ENCODE measurements around the gene UBA3.

DNA sequence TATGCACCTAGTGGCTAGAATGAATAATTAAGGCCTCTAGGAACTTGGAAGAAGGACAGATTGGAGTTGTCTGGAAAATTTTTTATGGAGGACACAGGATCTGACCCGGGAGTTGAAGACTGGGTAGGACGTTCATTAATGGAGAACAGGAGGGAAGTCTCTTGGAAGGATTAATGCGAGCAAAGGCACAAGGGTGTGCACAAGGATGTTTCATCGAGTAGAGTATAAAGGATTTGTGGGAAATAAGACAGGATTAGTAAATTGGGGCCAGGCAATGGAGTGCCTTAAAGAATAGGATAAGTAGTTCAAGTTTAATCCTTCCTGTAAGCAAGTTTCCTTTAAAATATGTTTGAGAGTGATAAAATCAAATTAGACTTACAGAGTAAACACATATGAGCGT is 27.7 kb upstream of the UBA3 start:
- TF ChIP-seq CTCF (IDR thresholded peaks at IDR 0.05) (no peak), EP300 (IDR thresholded peaks at IDR 0.05) (no peak), POLR2AphosphoS5 (IDR thresholded peaks at IDR 0.05) (no peak)
